Activated CD8-positive, alpha-beta memory T cell treated with anti-CD3 and anti-CD28 coated beads, Interleukin-2, amount 50 U/mL, for 1 hour (primary cell): ENCODE data around the gene ZNF536.

Source experiments
- DNase-seq: peaks from one replicate; pipeline ENCODE4 v3.0.0-alpha.2; 2020; ENCODE audit errors: extremely low read depth

The ZNF536 gene

GRCh38 chr19:30363073-30363472, 9.1 kb upstream of the ZNF536 start:
- DNase-seq, result no peak

GRCh38 chr19:30364866-30365800, 7.1 kb upstream of the ZNF536 start:
- DNase-seq, result no peak

GRCh38 chr19:30366282-30366681, 5.9 kb upstream of the ZNF536 start:
- DNase-seq, result no peak

GRCh38 chr19:30367006-30367405, 5.2 kb upstream of the ZNF536 start:
- DNase-seq, result no peak

GRCh38 chr19:30367421-30367820, 4.8 kb upstream of the ZNF536 start:
- no peak for DNase-seq

- no peak for DNase-seq
Observed at GRCh38 chr19:30369833-30370232, 2.4 kb upstream of the ZNF536 start.

- no peak for DNase-seq
Observed at GRCh38 chr19:30371161-30371836, 885 bp upstream of the ZNF536 start.

- DNase-seq, result no peak
Observed at GRCh38 chr19:30373593-30373992, 1.4 kb downstream of the ZNF536 start.

- no peak for DNase-seq
Observed at GRCh38 chr19:30374539-30374864, 2.3 kb downstream of the ZNF536 start.

- DNase-seq, result no peak
Observed at GRCh38 chr19:30374865-30375552, 2.8 kb downstream of the ZNF536 start.

GRCh38 chr19:30375553-30376031, 3.4 kb downstream of the ZNF536 start:
- DNase-seq, result no peak

- no peak for DNase-seq
Observed at GRCh38 chr19:30376272-30376671, 4.1 kb downstream of the ZNF536 start.

GRCh38 chr19:30376826-30377425, 4.7 kb downstream of the ZNF536 start:
- no peak for DNase-seq

GRCh38 chr19:30378701-30379100, 6.5 kb downstream of the ZNF536 start:
- no peak for DNase-seq

GRCh38 chr19:30379841-30380610, 7.8 kb downstream of the ZNF536 start:
- DNase-seq, result no peak

- DNase-seq, result no peak
Observed at GRCh38 chr19:30381366-30381765, 9.2 kb downstream of the ZNF536 start.

GRCh38 chr19:30385174-30385573, 13.0 kb downstream of the ZNF536 start:
- DNase-seq, result no peak

- DNase-seq, result no peak
Observed at GRCh38 chr19:30385666-30386065, 13.5 kb downstream of the ZNF536 start.

- no peak for DNase-seq
Observed at GRCh38 chr19:30386551-30387143, 14.5 kb downstream of the ZNF536 start.

GRCh38 chr19:30387311-30388115, 15.3 kb downstream of the ZNF536 start:
- no peak for DNase-seq
